VCaP (cell line): Measurements from ENCODE around the gene SEC63.
A peak's percentile ranks its signal among the peaks of the same experiment; 100 is the strongest.
"Not testable (repeated sequence)": the region's sequence is repeated elsewhere in the genome, so short reads cannot be mapped to it uniquely, and the experiment has no call there.

Experiments
- H3K27ac ChIP-seq: fragments of 450-650 bp; 2 replicates; pipeline ENCODE4 v1.5.1; 2017
- CTCF ChIP-seq: fragments of 450-650 bp; conservative IDR thresholded peaks from 2 replicates; pipeline ENCODE4 v1.5.1; 2017; ENCODE audit warnings: mild to moderate bottlenecking, moderate library complexity

SEC63 gene

GRCh38 chr6:107870381-107870780 lies 87.6 kb downstream of the SEC63 start:
- no peak overlapping the region for H3K27ac ChIP-seq
- TF ChIP-seq CTCF: no peak

DNA sequence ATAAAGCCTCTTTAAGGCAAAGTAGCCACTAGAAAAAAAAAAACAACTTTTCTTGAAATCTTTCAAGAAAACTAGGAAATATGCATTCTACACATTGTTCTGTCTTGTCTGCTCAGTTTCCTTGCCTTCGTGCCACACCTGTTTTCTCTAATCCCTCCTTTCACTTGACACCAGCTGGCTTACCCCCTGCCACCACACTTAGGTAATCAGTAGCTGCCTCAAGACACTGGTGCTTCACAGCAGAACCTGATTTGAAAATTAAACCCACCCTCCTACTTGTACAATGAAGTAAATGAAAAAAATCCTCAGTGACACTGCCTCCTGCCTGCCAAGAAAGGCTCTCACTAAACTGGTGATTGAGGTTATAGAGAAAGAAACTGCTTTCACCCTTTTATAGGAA lies 88.1 kb downstream of the SEC63 start:
- no peak for TF ChIP-seq CTCF
- no peak overlapping the region for H3K27ac ChIP-seq

- H3K27ac ChIP-seq: no peak overlapping the region
- no peak for TF ChIP-seq CTCF
These were observed 89.0 kb downstream of the SEC63 start for GRCh38 chr6:107868867-107869611.

GRCh38 chr6:107867302-107867615 lies 90.7 kb downstream of the SEC63 start:
- peak; percentile 30 for TF ChIP-seq CTCF
- H3K27ac ChIP-seq: no peak overlapping the region

GRCh38 chr6:107866606-107867301 lies 91.3 kb downstream of the SEC63 start:
- H3K27ac ChIP-seq: no peak overlapping the region
- peak; percentile 77 for TF ChIP-seq CTCF

DNA sequence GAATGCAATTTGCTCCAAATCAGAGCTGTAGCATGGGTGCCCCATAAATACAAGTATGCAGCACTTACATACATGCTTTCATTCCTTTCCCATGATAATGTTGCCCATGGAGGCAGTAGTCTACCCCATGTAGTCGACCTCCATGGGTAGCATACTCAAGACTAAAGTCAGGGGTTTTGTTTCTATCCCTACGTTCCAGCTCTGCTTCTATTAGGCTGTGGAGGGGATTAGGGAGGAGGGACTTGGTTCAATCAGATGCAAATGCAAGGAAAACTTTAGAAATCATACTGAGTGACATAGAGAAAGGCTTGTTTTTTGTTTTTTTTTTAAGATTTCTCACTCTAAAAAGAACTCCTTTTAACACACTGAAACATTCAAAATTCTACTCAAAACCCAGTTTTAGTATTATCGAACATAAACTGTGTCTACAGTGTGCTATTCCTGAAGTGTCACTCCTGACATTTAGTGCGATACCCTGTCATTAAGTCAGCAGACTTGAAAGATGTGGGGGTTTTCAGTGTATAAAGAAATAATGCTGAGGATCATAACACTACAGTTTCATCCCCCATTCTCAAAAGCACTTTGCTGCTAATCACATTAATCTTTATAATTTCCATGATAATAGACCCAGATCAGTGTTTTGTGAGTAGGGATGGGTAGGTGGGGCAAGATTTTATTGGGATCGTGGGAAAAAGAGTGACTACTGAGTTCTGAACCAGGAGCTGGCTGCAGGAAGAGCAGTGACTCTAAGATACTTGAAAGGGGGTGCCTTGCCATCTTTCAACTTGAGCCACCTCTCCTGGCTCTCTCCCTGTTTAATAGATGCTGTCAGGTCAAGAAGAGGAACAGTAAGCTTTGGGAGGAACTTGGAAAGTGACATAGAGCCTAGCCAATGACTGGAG lies 93.5 kb downstream of the SEC63 start:
- no peak overlapping the region for H3K27ac ChIP-seq
- no peak for TF ChIP-seq CTCF

GRCh38 chr6:107862383-107862782 lies 95.6 kb downstream of the SEC63 start:
- H3K27ac ChIP-seq: no peak overlapping the region
- TF ChIP-seq CTCF: no peak

- not testable (repeated sequence) for H3K27ac ChIP-seq
These were observed 97.0 kb downstream of the SEC63 start for GRCh38 chr6:107860963-107861362.

DNA sequence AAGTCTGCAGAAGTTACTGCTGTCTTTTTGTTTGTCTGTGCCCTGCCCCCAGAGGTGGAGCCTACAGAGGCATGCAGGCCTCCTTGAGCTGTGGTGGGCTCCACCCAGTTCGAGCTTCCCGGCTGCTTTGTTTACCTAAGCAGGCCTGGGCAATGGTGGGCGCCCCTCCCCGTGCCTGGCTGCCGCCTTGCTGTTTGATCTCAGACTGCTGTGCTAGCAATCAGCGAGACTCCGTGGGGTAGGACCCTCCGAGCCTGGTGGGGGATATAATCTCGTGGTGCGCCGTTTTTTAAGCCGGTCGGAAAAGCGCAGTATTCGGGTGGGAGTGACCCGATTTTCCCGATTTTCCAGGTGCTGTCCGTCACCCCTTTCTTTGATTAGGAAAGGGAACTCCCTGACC lies 97.9 kb downstream of the SEC63 start:
- H3K27ac ChIP-seq: not testable (repeated sequence)
